ENCODE measurements around the gene NR6A1.

Gene NR6A1

DNA sequence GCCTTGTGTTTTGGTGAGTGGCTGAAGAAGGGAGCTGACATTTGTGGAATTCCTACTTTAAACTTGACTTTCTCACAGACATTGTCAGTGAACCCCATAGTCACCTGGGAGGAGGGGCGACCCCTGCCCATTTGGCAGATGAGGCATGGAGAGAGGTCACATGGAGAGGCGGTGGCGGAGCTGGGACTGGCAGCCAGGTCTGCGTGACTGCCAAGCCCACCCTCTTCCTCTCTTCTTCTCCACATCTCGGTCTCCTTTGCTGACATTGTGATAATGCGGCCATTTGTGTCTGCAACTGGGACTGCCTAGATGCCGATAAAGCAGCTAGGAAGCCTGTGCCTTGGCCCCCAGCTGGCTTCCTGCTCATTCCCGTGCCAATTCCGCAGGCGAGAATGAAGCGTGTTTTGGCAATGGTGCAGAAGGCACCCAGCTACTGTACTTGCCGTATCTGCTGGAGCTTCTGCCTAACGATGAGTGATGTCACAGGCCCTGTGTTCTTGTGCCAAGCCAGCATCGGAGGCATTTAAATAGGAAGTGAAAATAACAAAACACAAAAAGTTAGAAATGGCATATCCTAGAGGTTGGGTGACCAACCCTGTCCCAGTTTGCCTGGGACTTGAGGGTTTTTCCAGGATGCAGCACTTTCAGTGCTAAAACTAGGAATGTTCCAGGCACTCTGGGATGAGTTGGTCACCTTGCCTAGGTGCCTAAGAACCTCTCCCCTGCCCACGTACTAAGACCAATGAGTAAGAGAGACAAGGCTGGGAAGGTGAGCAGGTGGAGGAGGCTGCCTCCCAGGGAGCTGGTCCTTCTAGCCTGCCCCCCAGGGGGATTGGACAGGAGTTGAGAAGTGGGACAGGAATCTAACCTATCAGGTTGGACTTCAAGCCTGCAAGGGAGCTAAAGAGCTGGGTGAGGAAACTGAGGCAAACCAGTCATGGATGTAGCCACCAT, 29.5 kb upstream of the NR6A1 start:
- Histone ChIP-seq H3K9me3 (no peaks in the 10 kb centered on the region), H3K4me3 (ENCODE audit: low read depth, low read length) (no peak overlapping the region; the same call in 1 of the 2 replicates), H3K36me3 (no peaks in the 10 kb centered on the region), H3K27me3 (no peaks in the 10 kb centered on the region), H3K4me1 (no peaks in the 10 kb centered on the region)
- no peak for TF ChIP-seq CTCF (IDR thresholded peaks at IDR 0.05; ENCODE audit: low read depth, low read length)
- peak; percentile 39 for DNase-seq

- H3K27me3 ChIP-seq, result no peaks in the 10 kb centered on the region
- no peak overlapping the region for H3K4me3 ChIP-seq (ENCODE audit: low read depth, low read length)
- H3K36me3 ChIP-seq, result no peaks in the 10 kb centered on the region
- H3K4me1 ChIP-seq, result no peaks in the 10 kb centered on the region
- TF ChIP-seq CTCF (IDR thresholded peaks at IDR 0.05; ENCODE audit: low read depth, low read length), result no peak
- H3K9me3 ChIP-seq, result no peaks in the 10 kb centered on the region
- DNase-seq, result no peak
Measured at GRCh38 chr9:124799274-124800006, 28.3 kb upstream of the NR6A1 start.

- H3K4me3 ChIP-seq (ENCODE audit: low read depth, low read length), result no peak overlapping the region
- DNase-seq, result peak; percentile 59
- no peak for TF ChIP-seq CTCF (IDR thresholded peaks at IDR 0.05; ENCODE audit: low read depth, low read length)
Measured at GRCh38 chr9:124797343-124798103, 26.4 kb upstream of the NR6A1 start.

GRCh38 chr9:124795881-124796431, 24.8 kb upstream of the NR6A1 start:
- no peaks in the 10 kb centered on the region for H3K9me3 ChIP-seq
- no peaks in the 10 kb centered on the region for H3K36me3 ChIP-seq
- no peak overlapping the region for H3K4me3 ChIP-seq (ENCODE audit: low read depth, low read length)
- H3K27me3 ChIP-seq, result no peaks in the 10 kb centered on the region
- H3K4me1 ChIP-seq, result no peaks in the 10 kb centered on the region
- no peak for DNase-seq
- TF ChIP-seq CTCF (IDR thresholded peaks at IDR 0.05; ENCODE audit: low read depth, low read length), result no peak

More at GRCh38 chr9:124797343-124798103, 26.4 kb upstream of the NR6A1 start:
- Histone ChIP-seq H3K9me3 (no peaks in the 10 kb centered on the region), H3K27me3 (no peaks in the 10 kb centered on the region), H3K36me3 (no peaks in the 10 kb centered on the region), H3K4me1 (no peaks in the 10 kb centered on the region)

GRCh38 chr9:124794902-124795491, 23.9 kb upstream of the NR6A1 start:
- Histone ChIP-seq H3K4me3 (ENCODE audit: low read depth, low read length) (no peak overlapping the region), H3K4me1 (no peaks in the 10 kb centered on the region), H3K27me3 (no peaks in the 10 kb centered on the region), H3K36me3 (no peaks in the 10 kb centered on the region), H3K9me3 (no peaks in the 10 kb centered on the region)
- TF ChIP-seq CTCF (IDR thresholded peaks at IDR 0.05; ENCODE audit: low read depth, low read length), result peak; percentile 17; the same call in 1 of the 2 replicates
- no peak for DNase-seq
